ENCODE measurements around the gene GATB. TPM values are rescaled to one million over a fixed set of nuclear protein-coding genes. Genes with fewer than 3 reads are reported as not detected.

GATB gene
- total RNA-seq, 4 donors from 2014 or later = 26.6 to 49.2 (median 32.6) TPM

GRCh38 chr4:151674804-151675391 lies 85.9 kb downstream of the GATB start:
- H3K36me3 ChIP-seq = peaks cover 0 to 37% (median 0%) of the 10 kb centered on the region in 3 donors
- H3K9me3 ChIP-seq = no peaks in the 10 kb centered on the region
- WGBS, 2 donors = 25 to 38% methylated on average over 19 of the region's 19 CpGs
- H3K4me1 ChIP-seq = peaks cover 0 to 24% (median 0%) of the 10 kb centered on the region in 4 donors
- TF ChIP-seq CTCF (IDR thresholded peaks at IDR 0.05) (peak in 2 of 5 experiments; percentile 9 to 29), EP300 (IDR thresholded peaks at IDR 0.05) (no peak)
- no peaks in the 10 kb centered on the region for H3K27me3 ChIP-seq
- peak overlapping the region in 3 of 4 donors; percentile 13 to 48 (median 14) for H3K27ac ChIP-seq
- no peak for DNase-seq (ENCODE audit: low spot score in 2 of 2)
- peak overlapping the region; percentile 3 to 32 (median 10) for H3K4me3 ChIP-seq

- H3K27me3 ChIP-seq = no peaks in the 10 kb centered on the region
- no peak for DNase-seq (ENCODE audit: low spot score in 2 of 2)
- H3K4me1 ChIP-seq = peaks cover 0 to 24% (median 0%) of the 10 kb centered on the region in 4 donors
- no peak for TF ChIP-seq CTCF (IDR thresholded peaks at IDR 0.05)
- no peak for TF ChIP-seq EP300 (IDR thresholded peaks at IDR 0.05)
- no peak for TF ChIP-seq POLR2A (IDR thresholded peaks at IDR 0.05)
- H3K4me3 ChIP-seq = no peak overlapping the region
- no peaks in the 10 kb centered on the region for H3K9me3 ChIP-seq
- peak overlapping the region in 1 of 4 donors; percentile 48 for H3K27ac ChIP-seq
- H3K36me3 ChIP-seq = peaks cover 0 to 28% (median 0%) of the 10 kb centered on the region in 3 donors
- 76 to 86% methylated on average over 10 to 12 of the region's 12 CpGs for WGBS, 2 donors
These were observed 86.8 kb downstream of the GATB start for GRCh38 chr4:151673908-151674520.

GRCh38 chr4:151672996-151673395 lies 87.8 kb downstream of the GATB start:
- no peaks in the 10 kb centered on the region for H3K27me3 ChIP-seq
- TF ChIP-seq POLR2A (IDR thresholded peaks at IDR 0.05) (no peak), EP300 (IDR thresholded peaks at IDR 0.05) (no peak), CTCF (IDR thresholded peaks at IDR 0.05) (no peak)
- no peak overlapping the region for H3K27ac ChIP-seq
- H3K36me3 ChIP-seq = peaks cover 0 to 18% (median 0%) of the 10 kb centered on the region in 3 donors
- 90 to 94% methylated on average over 12 to 14 of the region's 14 CpGs for WGBS, 2 donors
- H3K4me3 ChIP-seq = no peak overlapping the region
- H3K9me3 ChIP-seq = no peaks in the 10 kb centered on the region
- no peak for DNase-seq (ENCODE audit: low spot score in 2 of 2)
- peaks cover 0 to 24% (median 0%) of the 10 kb centered on the region in 4 donors for H3K4me1 ChIP-seq

- 69 to 85% methylated on average over 14 of the region's 14 CpGs for WGBS, 2 donors
- TF ChIP-seq CTCF (IDR thresholded peaks at IDR 0.05) (no peak), POLR2A (IDR thresholded peaks at IDR 0.05) (no peak), EP300 (IDR thresholded peaks at IDR 0.05) (no peak)
- DNase-seq (ENCODE audit: low spot score in 2 of 2) = no peak
- Histone ChIP-seq H3K4me3 (no peak overlapping the region), H3K9me3 (no peaks in the 10 kb centered on the region), H3K27me3 (no peaks in the 10 kb centered on the region), H3K4me1 (peaks cover 0 to 24% (median 0%) of the 10 kb centered on the region in 4 donors), H3K36me3 (peaks cover 0 to 18% (median 0%) of the 10 kb centered on the region in 3 donors), H3K27ac (no peak overlapping the region)
These were observed 89.2 kb downstream of the GATB start for GRCh38 chr4:151671541-151672059.

GRCh38 chr4:151670843-151671242 lies 90.0 kb downstream of the GATB start:
- H3K4me3 ChIP-seq = no peak overlapping the region
- H3K4me1 ChIP-seq = peaks cover 0 to 21% (median 0%) of the 10 kb centered on the region in 4 donors
- no peak overlapping the region for H3K27ac ChIP-seq
- no peak for DNase-seq (ENCODE audit: low spot score in 2 of 2)
- H3K36me3 ChIP-seq = peaks cover 0 to 18% (median 0%) of the 10 kb centered on the region in 3 donors
- WGBS, 2 donors = 79 to 90% methylated on average over 5 of the region's 5 CpGs
- no peaks in the 10 kb centered on the region for H3K27me3 ChIP-seq
- no peak for TF ChIP-seq EP300 (IDR thresholded peaks at IDR 0.05)
- no peak for TF ChIP-seq CTCF (IDR thresholded peaks at IDR 0.05)
- no peak for TF ChIP-seq POLR2A (IDR thresholded peaks at IDR 0.05)
- no peaks in the 10 kb centered on the region for H3K9me3 ChIP-seq

All from tibial nerve (tissue), 4 donors.